Liver (tissue), 3 donors: ENCODE results near the gene MGP.

Source experiments
- CTCF ChIP-seq: fragments of 150-350 bp; IDR thresholded peaks from 2 replicates; pipeline ENCODE4 v1.5.1; 2017; ENCODE audit warnings: improper control_type of control experiment, low read depth, low read length; ENCODE audit not compliant: missing input control
- EGR1 ChIP-seq, 2 donors: IDR thresholded peaks; 2 replicates each; pipeline ENCODE4 v1.6.1; 2016 to 2018; ENCODE audit warnings: antibody characterized with exemption in 2 of 2, low read depth in 2 of 2
- GABPA ChIP-seq, 2 donors: IDR thresholded peaks in 1 of 2; conservative IDR thresholded peaks in 1 of 2; 2 replicates each; pipeline ENCODE4 v1.6.1; 2016; ENCODE audit warnings: antibody characterized with exemption in 2 of 2, mild to moderate bottlenecking in 1 of 2, moderate library complexity in 1 of 2
- HNF4A ChIP-seq, 2 donors: conservative IDR thresholded peaks; 2 replicates each; pipeline ENCODE4 v1.6.1; 2016; ENCODE audit warnings: antibody characterized with exemption in 2 of 2, mild to moderate bottlenecking in 2 of 2
- JUND ChIP-seq, 2 donors: IDR thresholded peaks; 2 replicates each; pipeline ENCODE4 v1.6.1; 2016; ENCODE audit warnings: antibody characterized with exemption in 2 of 2
- RAD21 ChIP-seq, 2 donors: IDR thresholded peaks; 2 replicates each; pipeline ENCODE4 v1.6.1; 2016; ENCODE audit warnings: antibody characterized with exemption in 2 of 2, mild to moderate bottlenecking in 2 of 2
- RXRA ChIP-seq, 2 donors: IDR thresholded peaks; 2 replicates each; pipeline ENCODE4 v1.6.1; 2017 to 2018; ENCODE audit warnings: antibody characterized with exemption in 2 of 2, mild to moderate bottlenecking in 1 of 2
- SP1 ChIP-seq: IDR thresholded peaks from 2 replicates; pipeline ENCODE4 v1.6.1; 2018; ENCODE audit warnings: antibody characterized with exemption, mild to moderate bottlenecking
- YY1 ChIP-seq: IDR thresholded peaks from 2 replicates; pipeline ENCODE4 v1.6.1; 2016; ENCODE audit warnings: antibody characterized with exemption, mild to moderate bottlenecking
- TF ChIP-seq, protein P1 (sequence below): IDR thresholded peaks from 2 replicates; pipeline ENCODE4 v1.6.1; 2016; ENCODE audit warnings: antibody characterized with exemption
- TF ChIP-seq, protein P2 (sequence below): IDR thresholded peaks from 2 replicates; pipeline ENCODE4 v1.6.1; 2016; ENCODE audit warnings: antibody characterized with exemption
- TF ChIP-seq, protein P3 (sequence below): IDR thresholded peaks from 2 replicates; pipeline ENCODE4 v1.6.1; 2016; ENCODE audit warnings: antibody characterized with exemption, mild to moderate bottlenecking
- donor health status: healthy.
- donor health status: healthy.

- TF ChIP-seq RXRA (IDR thresholded peaks at IDR 0.05): no peak
- peak; percentile 12 for TF ChIP-seq CTCF
- TF ChIP-seq RAD21 (IDR thresholded peaks at IDR 0.05): peak; percentile 44 to 54
- no peak for TF ChIP-seq HNF4A (conservative IDR thresholded peaks at IDR 0.05)
- TF ChIP-seq, protein P1, sequence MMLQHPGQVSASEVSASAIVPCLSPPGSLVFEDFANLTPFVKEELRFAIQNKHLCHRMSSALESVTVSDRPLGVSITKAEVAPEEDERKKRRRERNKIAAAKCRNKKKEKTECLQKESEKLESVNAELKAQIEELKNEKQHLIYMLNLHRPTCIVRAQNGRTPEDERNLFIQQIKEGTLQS: no peak
- TF ChIP-seq, protein P2, sequence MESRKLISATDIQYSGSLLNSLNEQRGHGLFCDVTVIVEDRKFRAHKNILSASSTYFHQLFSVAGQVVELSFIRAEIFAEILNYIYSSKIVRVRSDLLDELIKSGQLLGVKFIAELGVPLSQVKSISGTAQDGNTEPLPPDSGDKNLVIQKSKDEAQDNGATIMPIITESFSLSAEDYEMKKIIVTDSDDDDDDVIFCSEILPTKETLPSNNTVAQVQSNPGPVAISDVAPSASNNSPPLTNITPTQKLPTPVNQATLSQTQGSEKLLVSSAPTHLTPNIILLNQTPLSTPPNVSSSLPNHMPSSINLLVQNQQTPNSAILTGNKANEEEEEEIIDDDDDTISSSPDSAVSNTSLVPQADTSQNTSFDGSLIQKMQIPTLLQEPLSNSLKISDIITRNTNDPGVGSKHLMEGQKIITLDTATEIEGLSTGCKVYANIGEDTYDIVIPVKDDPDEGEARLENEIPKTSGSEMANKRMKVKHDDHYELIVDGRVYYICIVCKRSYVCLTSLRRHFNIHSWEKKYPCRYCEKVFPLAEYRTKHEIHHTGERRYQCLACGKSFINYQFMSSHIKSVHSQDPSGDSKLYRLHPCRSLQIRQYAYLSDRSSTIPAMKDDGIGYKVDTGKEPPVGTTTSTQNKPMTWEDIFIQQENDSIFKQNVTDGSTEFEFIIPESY: no peak
- TF ChIP-seq, protein P3, sequence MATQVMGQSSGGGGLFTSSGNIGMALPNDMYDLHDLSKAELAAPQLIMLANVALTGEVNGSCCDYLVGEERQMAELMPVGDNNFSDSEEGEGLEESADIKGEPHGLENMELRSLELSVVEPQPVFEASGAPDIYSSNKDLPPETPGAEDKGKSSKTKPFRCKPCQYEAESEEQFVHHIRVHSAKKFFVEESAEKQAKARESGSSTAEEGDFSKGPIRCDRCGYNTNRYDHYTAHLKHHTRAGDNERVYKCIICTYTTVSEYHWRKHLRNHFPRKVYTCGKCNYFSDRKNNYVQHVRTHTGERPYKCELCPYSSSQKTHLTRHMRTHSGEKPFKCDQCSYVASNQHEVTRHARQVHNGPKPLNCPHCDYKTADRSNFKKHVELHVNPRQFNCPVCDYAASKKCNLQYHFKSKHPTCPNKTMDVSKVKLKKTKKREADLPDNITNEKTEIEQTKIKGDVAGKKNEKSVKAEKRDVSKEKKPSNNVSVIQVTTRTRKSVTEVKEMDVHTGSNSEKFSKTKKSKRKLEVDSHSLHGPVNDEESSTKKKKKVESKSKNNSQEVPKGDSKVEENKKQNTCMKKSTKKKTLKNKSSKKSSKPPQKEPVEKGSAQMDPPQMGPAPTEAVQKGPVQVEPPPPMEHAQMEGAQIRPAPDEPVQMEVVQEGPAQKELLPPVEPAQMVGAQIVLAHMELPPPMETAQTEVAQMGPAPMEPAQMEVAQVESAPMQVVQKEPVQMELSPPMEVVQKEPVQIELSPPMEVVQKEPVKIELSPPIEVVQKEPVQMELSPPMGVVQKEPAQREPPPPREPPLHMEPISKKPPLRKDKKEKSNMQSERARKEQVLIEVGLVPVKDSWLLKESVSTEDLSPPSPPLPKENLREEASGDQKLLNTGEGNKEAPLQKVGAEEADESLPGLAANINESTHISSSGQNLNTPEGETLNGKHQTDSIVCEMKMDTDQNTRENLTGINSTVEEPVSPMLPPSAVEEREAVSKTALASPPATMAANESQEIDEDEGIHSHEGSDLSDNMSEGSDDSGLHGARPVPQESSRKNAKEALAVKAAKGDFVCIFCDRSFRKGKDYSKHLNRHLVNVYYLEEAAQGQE: no peak
- no peak for TF ChIP-seq GABPA (IDR thresholded peaks at IDR 0.05 in 1 of 2, conservative IDR thresholded peaks at IDR 0.05 in 1 of 2)
- no peak for TF ChIP-seq JUND (IDR thresholded peaks at IDR 0.05)
- TF ChIP-seq YY1: no peak
- TF ChIP-seq SP1: no peak
- TF ChIP-seq EGR1 (IDR thresholded peaks at IDR 0.05; ENCODE audit: low read depth in 2 of 2): no peak
Measured at GRCh38 chr12:14892726-14893505, 7.3 kb upstream of the MGP start.
